ENCODE results near the gene CCDC150. TPM values are rescaled to one million over a fixed set of nuclear protein-coding genes. Genes with fewer than 3 reads are reported as not detected.

CCDC150 gene
- total and polyA plus RNA-seq, 9 of the 15 experiments (the other 6 are each of a cell fraction or from before 2014, with no cell fraction given), result 4.4 to 23.1 (median 11.3) TPM

DNA sequence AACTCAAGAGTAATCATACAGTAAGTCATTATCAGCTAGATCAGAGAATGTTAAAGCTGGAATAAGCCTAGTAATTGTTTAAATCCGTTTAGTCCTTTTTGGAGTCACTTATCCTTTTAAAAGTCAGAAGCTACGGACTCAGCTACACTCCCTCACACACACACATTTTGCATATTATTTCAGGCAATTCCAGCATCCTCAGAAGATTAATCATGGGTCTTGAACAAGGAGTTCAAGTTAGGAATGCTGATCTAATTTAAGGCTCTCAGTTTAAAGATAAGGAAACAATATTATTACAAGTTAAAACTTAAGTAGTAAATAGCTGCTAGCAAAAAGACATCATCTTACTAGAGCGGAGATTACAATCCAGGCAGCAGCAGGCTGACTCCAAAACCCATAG, 85.7 kb downstream of the CCDC150 start:
- H3K79me2 ChIP-seq (ENCODE audit: control insufficient read depth, insufficient read depth, low read length), result no peaks in the 10 kb centered on the region
- no peaks in the 10 kb centered on the region for H3K9me3 ChIP-seq (replicated peaks; ENCODE audit: control insufficient read depth, insufficient read depth, low read depth, low read length)
- no peak overlapping the region for H3K9ac ChIP-seq (ENCODE audit: insufficient read depth in 1 of 2, low read depth in 2 of 2, low read length in 2 of 2)
- ChIA-PET CTCF (ENCODE audit: low intra/inter-chr PET ratio) (no interaction called here), POLR2A (no interaction called here)
- ATAC-seq, result no peak
- WGBS (ENCODE audit: insufficient coverage, low coverage, missing lambda C conversion rate), result 63% methylated on average over 3 of the region's 3 CpGs
- no peak overlapping the region for H3K4me2 ChIP-seq (ENCODE audit: insufficient read depth, low read length)
- FAIRE-seq, result no peak
- no TSS peak for BruUV-seq (replicated peaks)
- in situ Hi-C loops (cut with MboI), result loop anchor here (25.0 kb wide), 1 partner anchor 588 kb away; no protein-coding TSS in a partner anchor
- no peaks in the 10 kb centered on the region for H4K20me1 ChIP-seq (replicated peaks; ENCODE audit: control insufficient read depth, insufficient read depth, low read length)
- H3K4me3 ChIP-seq, result no peak overlapping the region
- H3K27me3 ChIP-seq (ENCODE audit: control insufficient read depth in 2 of 2, insufficient read depth in 2 of 2, low read length in 2 of 2), result no peaks in the 10 kb centered on the region
- H2AFZ ChIP-seq (ENCODE audit: low read depth, low read length), result no peak overlapping the region
- peaks cover 27% of the 10 kb centered on the region; the same call in 2 of the 3 replicates for H3K36me3 ChIP-seq (ENCODE audit: control insufficient read depth, insufficient read depth, low read length)
- intact Hi-C loops (cut with micrococcal nuclease), result no loop called here
- no peak overlapping the region for H3K27ac ChIP-seq (ENCODE audit: extremely low read depth, low read depth, low read length)
- no peak for DNase-seq (ENCODE audit: extremely low read depth in 1 of 4, low spot score in 3 of 4)
- no peaks in the 10 kb centered on the region for H3K4me1 ChIP-seq (replicated peaks in 1 of 2; ENCODE audit: control insufficient read depth in 2 of 2, insufficient read depth in 2 of 2, low read length in 2 of 2)
- no peaks in the 10 kb centered on the region for H3K9me1 ChIP-seq (ENCODE audit: control insufficient read depth, insufficient read depth, low read length)
- TF ChIP-seq ZNF134 (CRISPR knock-in tag; conservative IDR thresholded peaks at IDR 0.05) (no peak), MIER1 (IDR thresholded peaks at IDR 0.05; ENCODE audit: low read depth) (no peak), RFX7 (CRISPR knock-in tag; IDR thresholded peaks at IDR 0.05) (no peak), FOS (IDR thresholded peaks at IDR 0.05; ENCODE audit: extremely low read depth, insufficient read length) (no peak), CHD4 (IDR thresholded peaks at IDR 0.05; ENCODE audit: insufficient read depth, insufficient replicate concordance, low read depth, low read length, poor library complexity, severe bottlenecking) (no peak), PHB (CRISPR knock-in tag; IDR thresholded peaks at IDR 0.05) (no peak), KAT2B (IDR thresholded peaks at IDR 0.05; ENCODE audit: low read depth, low read length) (no peak), POLR2G (IDR thresholded peaks at IDR 0.05; ENCODE audit: low read depth, low read length) (no peak), EGR1 (conservative IDR thresholded peaks at IDR 0.05) (no peak), NCOR1 (IDR thresholded peaks at IDR 0.05) (no peak), ZNF76 (CRISPR knock-in tag; IDR thresholded peaks at IDR 0.05; ENCODE audit: borderline replicate concordance) (no peak), FOXK2 (conservative IDR thresholded peaks at IDR 0.05 in 1 of 2, IDR thresholded peaks at IDR 0.05 in 1 of 2; ENCODE audit: low read depth in 2 of 2) (no peak), TEAD2 (tag; IDR thresholded peaks at IDR 0.05) (no peak), NR2C2 (CRISPR knock-in tag; IDR thresholded peaks at IDR 0.05) (no peak), NR2C2 (tag; IDR thresholded peaks at IDR 0.05) (no peak), ZNF263 (CRISPR knock-in tag; IDR thresholded peaks at IDR 0.05; ENCODE audit: borderline replicate concordance) (no peak), THRAP3 (IDR thresholded peaks at IDR 0.05; ENCODE audit: borderline replicate concordance) (no peak)
- TF ChIP-seq, protein P1, sequence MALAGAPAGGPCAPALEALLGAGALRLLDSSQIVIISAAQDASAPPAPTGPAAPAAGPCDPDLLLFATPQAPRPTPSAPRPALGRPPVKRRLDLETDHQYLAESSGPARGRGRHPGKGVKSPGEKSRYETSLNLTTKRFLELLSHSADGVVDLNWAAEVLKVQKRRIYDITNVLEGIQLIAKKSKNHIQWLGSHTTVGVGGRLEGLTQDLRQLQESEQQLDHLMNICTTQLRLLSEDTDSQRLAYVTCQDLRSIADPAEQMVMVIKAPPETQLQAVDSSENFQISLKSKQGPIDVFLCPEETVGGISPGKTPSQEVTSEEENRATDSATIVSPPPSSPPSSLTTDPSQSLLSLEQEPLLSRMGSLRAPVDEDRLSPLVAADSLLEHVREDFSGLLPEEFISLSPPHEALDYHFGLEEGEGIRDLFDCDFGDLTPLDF (CRISPR knock-in tag; IDR thresholded peaks at IDR 0.05), result no peak
- TF ChIP-seq, protein P2, sequence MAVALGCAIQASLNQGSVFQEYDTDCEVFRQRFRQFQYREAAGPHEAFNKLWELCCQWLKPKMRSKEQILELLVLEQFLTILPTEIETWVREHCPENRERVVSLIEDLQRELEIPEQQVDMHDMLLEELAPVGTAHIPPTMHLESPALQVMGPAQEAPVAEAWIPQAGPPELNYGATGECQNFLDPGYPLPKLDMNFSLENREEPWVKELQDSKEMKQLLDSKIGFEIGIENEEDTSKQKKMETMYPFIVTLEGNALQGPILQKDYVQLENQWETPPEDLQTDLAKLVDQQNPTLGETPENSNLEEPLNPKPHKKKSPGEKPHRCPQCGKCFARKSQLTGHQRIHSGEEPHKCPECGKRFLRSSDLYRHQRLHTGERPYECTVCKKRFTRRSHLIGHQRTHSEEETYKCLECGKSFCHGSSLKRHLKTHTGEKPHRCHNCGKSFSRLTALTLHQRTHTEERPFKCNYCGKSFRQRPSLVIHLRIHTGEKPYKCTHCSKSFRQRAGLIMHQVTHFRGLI (CRISPR knock-in tag; IDR thresholded peaks at IDR 0.05), result no peak
- TF ChIP-seq, protein P3, sequence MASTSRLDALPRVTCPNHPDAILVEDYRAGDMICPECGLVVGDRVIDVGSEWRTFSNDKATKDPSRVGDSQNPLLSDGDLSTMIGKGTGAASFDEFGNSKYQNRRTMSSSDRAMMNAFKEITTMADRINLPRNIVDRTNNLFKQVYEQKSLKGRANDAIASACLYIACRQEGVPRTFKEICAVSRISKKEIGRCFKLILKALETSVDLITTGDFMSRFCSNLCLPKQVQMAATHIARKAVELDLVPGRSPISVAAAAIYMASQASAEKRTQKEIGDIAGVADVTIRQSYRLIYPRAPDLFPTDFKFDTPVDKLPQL (IDR thresholded peaks at IDR 0.05; ENCODE audit: extremely low read depth, insufficient read length), result no peak

All from K562 (cell line).